MM.1S (cell line): ENCODE data around the gene UBE2J2.

Experiments
- DNase-seq: peaks from one replicate; pipeline ENCODE4 v3.0.0-alpha.2; 2015
- H2AFZ ChIP-seq: fragments of 300-600 bp; sonication (generic); 2 replicates; pipeline ENCODE4 v1.6.0; 2016; ENCODE audit warnings: antibody characterized with exemption, low read length
- H3F3A ChIP-seq: fragments of 300-600 bp; sonication (generic); 2 replicates; pipeline ENCODE4 v1.6.1; 2016; ENCODE audit warnings: mild to moderate bottlenecking, antibody characterized with exemption, low read length, moderate library complexity, mixed read lengths; ENCODE audit not compliant: insufficient read depth
- H3K27ac ChIP-seq: fragments of 300-600 bp; sonication (generic); 2 replicates; pipeline ENCODE4 v1.5.1; 2016; ENCODE audit warnings: mild to moderate bottlenecking, low read length
- H3K27me3 ChIP-seq: fragments of 300-600 bp; sonication (generic); replicated peaks from 2 replicates; pipeline ENCODE4 v1.6.0; 2016; ENCODE audit warnings: low read length; ENCODE audit not compliant: insufficient read depth
- H3K36me3 ChIP-seq: fragments of 300-600 bp; sonication (generic); replicated peaks from 2 replicates; pipeline ENCODE4 v1.6.1; 2016; ENCODE audit warnings: mild to moderate bottlenecking, low read length, mixed read lengths; ENCODE audit not compliant: insufficient read depth
- H3K4me1 ChIP-seq: fragments of 300-600 bp; sonication (generic); 2 replicates; pipeline ENCODE4 v1.6.1; 2016; ENCODE audit warnings: low read length, mixed read lengths
- H3K4me2 ChIP-seq: fragments of 300-600 bp; sonication (generic); 2 replicates; pipeline ENCODE4 v1.6.0; 2016; ENCODE audit warnings: low read depth, low read length
- H3K4me3 ChIP-seq: fragments of 300-600 bp; sonication (generic); 2 replicates; pipeline ENCODE4 v1.5.1; 2016; ENCODE audit warnings: low read length, mixed read lengths
- H3K79me2 ChIP-seq: fragments of 300-600 bp; sonication (generic); 2 replicates; pipeline ENCODE4 v1.6.1; 2016; ENCODE audit warnings: mixed run types, low read length, mixed read lengths
- H3K9ac ChIP-seq: fragments of 300-600 bp; sonication (generic); 2 replicates; pipeline ENCODE4 v1.6.1; 2016; ENCODE audit warnings: low read length, mixed read lengths
- H3K9me2 ChIP-seq: fragments of 300-600 bp; sonication (generic); replicated peaks from 2 replicates; pipeline ENCODE4 v1.6.1; 2016; ENCODE audit warnings: mild to moderate bottlenecking, low read length, mixed read lengths; ENCODE audit not compliant: insufficient read depth
- H3K9me3 ChIP-seq: fragments of 300-600 bp; sonication (generic); replicated peaks from 2 replicates; pipeline ENCODE4 v1.6.1; 2016; ENCODE audit warnings: mild to moderate bottlenecking, low read length, mixed read lengths; ENCODE audit not compliant: insufficient read depth
- H4K20me1 ChIP-seq: fragments of 300-600 bp; sonication (generic); 2 replicates; pipeline ENCODE4 v1.6.1; 2016; ENCODE audit warnings: mild to moderate bottlenecking, low read length, moderate library complexity, mixed read lengths; ENCODE audit not compliant: insufficient read depth
- EZH2 ChIP-seq: fragments of 300-600 bp; sonication (generic); optimal IDR thresholded peaks from 2 replicates; pipeline ENCODE3; 2017; ENCODE audit warnings: low read depth, mild to moderate bottlenecking, antibody characterized with exemption, low read length, mixed read lengths
- EZH2phosphoT487 ChIP-seq: fragments of 300-600 bp; sonication (generic); IDR thresholded peaks from 2 replicates; pipeline ENCODE4 v1.6.1; 2018; ENCODE audit warnings: antibody characterized with exemption, low read length
- TF ChIP-seq, protein P1 (sequence below): fragments of 300-600 bp; sonication (generic); IDR thresholded peaks from 2 replicates; pipeline ENCODE4 v1.5.1; 2016; ENCODE audit warnings: antibody characterized with exemption, low read length, mixed read lengths

UBE2J2 gene

DNA sequence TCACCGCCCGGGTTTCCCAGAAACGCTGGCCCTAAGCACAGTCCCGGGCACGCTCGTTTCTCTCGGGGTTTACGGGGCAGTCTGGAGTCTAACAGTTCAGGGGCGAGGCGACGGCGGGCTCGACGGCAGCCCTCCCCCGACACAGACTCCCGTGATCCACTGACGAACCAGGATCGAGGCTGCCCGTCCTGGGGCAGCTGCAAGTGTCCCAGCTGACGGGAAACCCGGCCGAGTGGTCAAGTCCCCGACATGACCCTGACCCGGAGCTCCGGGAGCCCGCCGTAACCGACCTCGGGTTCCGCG lies 494 bp downstream of the UBE2J2 start:
- no peak overlapping the region for H2AFZ ChIP-seq
- H3K9me3 ChIP-seq = no peaks in the 10 kb centered on the region
- no peaks in the 10 kb centered on the region for H3K36me3 ChIP-seq
- H3K4me3 ChIP-seq = peak overlapping the region; percentile 97
- peaks cover 47% of the 10 kb centered on the region for H3K79me2 ChIP-seq
- peak overlapping the region; percentile 98 for H3K4me2 ChIP-seq
- H3K27me3 ChIP-seq = no peaks in the 10 kb centered on the region; the same call in 1 of the 2 replicates
- H3K9ac ChIP-seq = peak overlapping the region; percentile 85
- no peaks in the 10 kb centered on the region; the same call in 1 of the 2 replicates for H4K20me1 ChIP-seq
- TF ChIP-seq EZH2 (no peak), EZH2phosphoT487 (no peak)
- TF ChIP-seq, protein P1, sequence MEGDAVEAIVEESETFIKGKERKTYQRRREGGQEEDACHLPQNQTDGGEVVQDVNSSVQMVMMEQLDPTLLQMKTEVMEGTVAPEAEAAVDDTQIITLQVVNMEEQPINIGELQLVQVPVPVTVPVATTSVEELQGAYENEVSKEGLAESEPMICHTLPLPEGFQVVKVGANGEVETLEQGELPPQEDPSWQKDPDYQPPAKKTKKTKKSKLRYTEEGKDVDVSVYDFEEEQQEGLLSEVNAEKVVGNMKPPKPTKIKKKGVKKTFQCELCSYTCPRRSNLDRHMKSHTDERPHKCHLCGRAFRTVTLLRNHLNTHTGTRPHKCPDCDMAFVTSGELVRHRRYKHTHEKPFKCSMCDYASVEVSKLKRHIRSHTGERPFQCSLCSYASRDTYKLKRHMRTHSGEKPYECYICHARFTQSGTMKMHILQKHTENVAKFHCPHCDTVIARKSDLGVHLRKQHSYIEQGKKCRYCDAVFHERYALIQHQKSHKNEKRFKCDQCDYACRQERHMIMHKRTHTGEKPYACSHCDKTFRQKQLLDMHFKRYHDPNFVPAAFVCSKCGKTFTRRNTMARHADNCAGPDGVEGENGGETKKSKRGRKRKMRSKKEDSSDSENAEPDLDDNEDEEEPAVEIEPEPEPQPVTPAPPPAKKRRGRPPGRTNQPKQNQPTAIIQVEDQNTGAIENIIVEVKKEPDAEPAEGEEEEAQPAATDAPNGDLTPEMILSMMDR = no peak
- H3K27ac ChIP-seq = no peak overlapping the region
- no peaks in the 10 kb centered on the region for H3K9me2 ChIP-seq
- H3K4me1 ChIP-seq = peaks cover 10% of the 10 kb centered on the region
- no peak for DNase-seq
- no peaks in the 10 kb centered on the region for H3F3A ChIP-seq

DNA sequence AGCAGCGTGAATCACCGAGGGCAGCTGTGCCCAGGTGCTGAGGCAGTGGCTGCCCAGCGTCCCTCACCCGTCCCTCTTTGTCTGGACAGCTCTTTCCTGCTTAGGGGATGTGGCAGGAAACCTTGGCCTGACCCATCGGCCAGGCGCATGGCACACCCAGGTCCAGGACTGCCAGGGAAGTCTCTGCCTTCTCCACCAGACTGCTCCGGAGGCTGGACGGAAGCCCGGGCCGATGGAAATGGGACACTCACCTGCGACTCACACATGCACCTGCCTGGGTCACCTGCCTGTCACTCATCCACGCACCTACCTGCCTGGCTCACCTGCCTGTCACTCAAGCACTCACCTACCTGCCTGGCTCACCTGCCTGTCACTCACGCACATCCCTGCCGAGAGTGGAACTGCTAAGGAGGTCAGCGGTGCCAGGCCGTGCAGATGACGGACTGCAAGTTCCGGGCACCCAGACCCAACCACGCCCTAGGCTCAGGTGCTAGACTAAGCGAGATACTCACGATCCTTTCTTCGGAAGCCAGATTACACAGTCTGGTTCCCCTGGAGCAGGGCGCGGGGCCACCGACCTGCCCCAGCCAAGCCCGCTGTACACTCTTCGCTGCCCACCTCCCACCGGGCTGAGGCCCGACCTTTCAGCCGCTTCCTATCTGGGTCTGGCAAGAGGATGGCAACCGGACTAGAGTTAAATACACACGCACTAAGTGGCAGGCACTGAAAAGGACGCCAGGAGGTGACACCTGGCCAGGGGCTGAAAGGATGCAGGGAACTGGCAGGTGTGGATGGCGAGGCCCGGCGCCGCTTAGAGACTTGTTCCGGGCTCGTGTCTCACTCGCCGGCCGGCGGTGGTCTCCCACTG lies 1.1 kb downstream of the UBE2J2 start:
- DNase-seq = peak; percentile 46
- Histone ChIP-seq H3K36me3 (no peaks in the 10 kb centered on the region), H3F3A (no peaks in the 10 kb centered on the region), H3K9me2 (no peaks in the 10 kb centered on the region), H3K9ac (peak overlapping the region; percentile 85), H3K79me2 (peaks cover 53% of the 10 kb centered on the region), H3K9me3 (no peaks in the 10 kb centered on the region), H4K20me1 (no peaks in the 10 kb centered on the region; the same call in 1 of the 2 replicates), H3K27me3 (no peaks in the 10 kb centered on the region), H3K4me1 (peaks cover 10% of the 10 kb centered on the region), H3K4me2 (peak overlapping the region; percentile 98), H3K27ac (no peak overlapping the region), H3K4me3 (peak overlapping the region; percentile 97), H2AFZ (no peak overlapping the region)
- no peak for TF ChIP-seq EZH2

DNA sequence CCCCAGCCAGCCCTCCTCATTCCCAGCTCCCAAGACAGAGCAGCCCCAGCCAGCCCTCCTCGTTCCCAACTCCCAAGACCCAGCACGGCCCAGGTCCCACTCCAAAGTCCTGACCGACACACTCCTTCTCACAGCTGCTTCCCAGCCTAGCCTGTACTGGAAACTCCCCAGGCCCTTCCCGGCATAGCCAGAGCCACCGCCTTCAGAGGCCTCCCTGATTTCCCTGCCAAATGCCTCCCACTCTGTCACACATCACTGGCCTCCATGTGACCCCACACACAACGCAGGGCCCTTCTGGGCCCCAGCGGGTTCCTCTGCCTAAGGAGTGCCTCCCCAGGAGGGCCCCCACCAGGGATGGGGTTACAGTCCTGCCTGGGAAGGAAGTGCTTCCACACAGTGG lies 2.8 kb downstream of the UBE2J2 start:
- no peak overlapping the region for H3K9ac ChIP-seq
- no peaks in the 10 kb centered on the region for H3K9me3 ChIP-seq
- no peak overlapping the region for H3K27ac ChIP-seq
- peaks cover 62% of the 10 kb centered on the region for H3K79me2 ChIP-seq
- H3K4me3 ChIP-seq = no peak overlapping the region
- peaks cover 10% of the 10 kb centered on the region for H3K4me1 ChIP-seq
- no peak for DNase-seq
- H3K9me2 ChIP-seq = no peaks in the 10 kb centered on the region
- no peak overlapping the region for H3K4me2 ChIP-seq
- H2AFZ ChIP-seq = no peak overlapping the region
- TF ChIP-seq EZH2 = no peak
- TF ChIP-seq, protein P1 = no peak
- no peak for TF ChIP-seq EZH2phosphoT487
- no peaks in the 10 kb centered on the region for H3F3A ChIP-seq
- H3K27me3 ChIP-seq = no peaks in the 10 kb centered on the region
- no peaks in the 10 kb centered on the region for H3K36me3 ChIP-seq
- H4K20me1 ChIP-seq = no peaks in the 10 kb centered on the region; the same call in 1 of the 2 replicates

- Histone ChIP-seq H2AFZ (no peak overlapping the region), H3K9me3 (no peaks in the 10 kb centered on the region), H3K4me1 (peaks cover 10% of the 10 kb centered on the region), H3K36me3 (peaks cover 4% of the 10 kb centered on the region; the same call in 1 of the 2 replicates), H3K9ac (no peak overlapping the region), H4K20me1 (no peaks in the 10 kb centered on the region; the same call in 1 of the 2 replicates), H3K9me2 (no peaks in the 10 kb centered on the region), H3K27me3 (no peaks in the 10 kb centered on the region), H3K27ac (no peak overlapping the region), H3K4me3 (no peak overlapping the region), H3F3A (no peaks in the 10 kb centered on the region), H3K79me2 (peaks cover 68% of the 10 kb centered on the region), H3K4me2 (no peak overlapping the region)
- TF ChIP-seq EZH2 (no peak), EZH2phosphoT487 (no peak)
- TF ChIP-seq, protein P1 = no peak
- DNase-seq = no peak
Measured at GRCh38 chr1:1268284-1268682, 5.4 kb downstream of the UBE2J2 start.
